OCI-LY3 (cell line): ENCODE measurements around the gene RAPGEF3.

Experiments used
- CTCF ChIP-seq: fragments of 200-600, 300-600 bp; sonication (generic); IDR thresholded peaks from 2 replicates; pipeline ENCODE4 v1.5.1; 2014; ENCODE audit warnings: antibody characterized with exemption, low read length, low read depth
- EZH2phosphoT487 ChIP-seq: fragments of 200-600 bp; shearing (Covaris generic); IDR thresholded peaks from 2 replicates; pipeline ENCODE4 v1.6.1; 2018; ENCODE audit warnings: antibody characterized with exemption, mixed run types, low read depth

GRCh38 chr12:47769234-47770085, 10.8 kb upstream of the RAPGEF3 start:
- TF ChIP-seq CTCF (no peak), EZH2phosphoT487 (no peak)
